Progenitor cell of endocrine pancreas (in vitro differentiated cells): ENCODE data around the gene ATCAY. TPM values are rescaled to one million over a fixed set of nuclear protein-coding genes. Genes with fewer than 3 reads are reported as not detected.
"Not testable (repeated sequence)": the region's sequence is repeated elsewhere in the genome, so short reads cannot be mapped to it uniquely, and the experiment has no call there.

Experiments used
- DNase-seq: peaks from one replicate; pipeline ENCODE4 v3.0.0; 2021; ENCODE audit warnings: low spot score; ENCODE audit not compliant: unreplicated experiment
- H3K27ac Mint-ChIP-seq: 2 replicates; pipeline ENCODE4 v1.8.0; 2021; ENCODE audit warnings: mild to moderate bottlenecking, moderate library complexity, mixed read lengths
- H3K27me3 Mint-ChIP-seq: 2 replicates; pipeline ENCODE4 v1.8.0; 2021; ENCODE audit warnings: mixed read lengths
- H3K36me3 Mint-ChIP-seq: 2 replicates; pipeline ENCODE4 v1.8.0; 2022; ENCODE audit warnings: mixed read lengths; ENCODE audit not compliant: insufficient read depth
- H3K4me1 Mint-ChIP-seq: 2 replicates; pipeline ENCODE4 v1.8.0; 2021; ENCODE audit warnings: low read depth, mixed read lengths
- H3K4me3 Mint-ChIP-seq: 2 replicates; pipeline ENCODE4 v1.8.0; 2021; ENCODE audit warnings: low read depth, mild to moderate bottlenecking, moderate library complexity, mixed read lengths
- H3K9me3 Mint-ChIP-seq: 2 replicates; pipeline ENCODE4 v1.8.0; 2021; ENCODE audit warnings: low read depth, mixed read lengths
- total RNA-seq: library from RNA; stranded (reverse); gene quantifications from 2 replicates; pipeline ENCODE4 v1.2.1, GENCODE V29; 2021
- TF ChIP-seq, protein P1 (sequence below): fragments of 200-600 bp; sonication (generic); IDR thresholded peaks from one replicate; pipeline ENCODE4 v1.5.0; 2021; ENCODE audit warnings: antibody characterized with exemption, mild to moderate bottlenecking; ENCODE audit not compliant: unreplicated experiment

The ATCAY gene
- total RNA-seq, 1 donor from 2014 or later, result 0.43 TPM

DNA sequence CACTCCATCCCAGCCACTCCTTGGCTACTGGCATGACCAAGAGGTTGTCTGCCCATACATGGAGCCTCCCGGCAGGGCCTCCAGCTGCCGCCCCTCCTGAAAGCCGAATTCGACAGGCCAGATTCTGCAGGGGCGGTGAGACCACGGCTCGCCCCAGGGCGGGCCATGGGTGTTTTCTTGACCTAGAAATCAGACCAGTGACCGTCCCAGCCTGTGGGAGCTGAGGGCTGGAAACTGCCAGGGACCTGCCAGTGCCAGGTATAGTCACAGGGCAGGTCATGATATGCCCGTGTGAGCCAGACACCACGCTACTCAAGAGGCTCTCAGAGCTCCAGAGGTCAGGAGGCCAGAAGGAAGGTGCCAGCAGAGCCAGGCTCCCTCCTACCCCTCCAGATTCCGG lies 73.6 kb downstream of the ATCAY start:
- no peaks in the 10 kb centered on the region for H3K27me3 Mint-ChIP-seq
- H3K4me1 Mint-ChIP-seq, result no peaks in the 10 kb centered on the region
- H3K27ac Mint-ChIP-seq, result no peak overlapping the region
- no peaks in the 10 kb centered on the region for H3K9me3 Mint-ChIP-seq
- H3K36me3 Mint-ChIP-seq, result peaks cover 3% of the 10 kb centered on the region
- TF ChIP-seq, protein P1, sequence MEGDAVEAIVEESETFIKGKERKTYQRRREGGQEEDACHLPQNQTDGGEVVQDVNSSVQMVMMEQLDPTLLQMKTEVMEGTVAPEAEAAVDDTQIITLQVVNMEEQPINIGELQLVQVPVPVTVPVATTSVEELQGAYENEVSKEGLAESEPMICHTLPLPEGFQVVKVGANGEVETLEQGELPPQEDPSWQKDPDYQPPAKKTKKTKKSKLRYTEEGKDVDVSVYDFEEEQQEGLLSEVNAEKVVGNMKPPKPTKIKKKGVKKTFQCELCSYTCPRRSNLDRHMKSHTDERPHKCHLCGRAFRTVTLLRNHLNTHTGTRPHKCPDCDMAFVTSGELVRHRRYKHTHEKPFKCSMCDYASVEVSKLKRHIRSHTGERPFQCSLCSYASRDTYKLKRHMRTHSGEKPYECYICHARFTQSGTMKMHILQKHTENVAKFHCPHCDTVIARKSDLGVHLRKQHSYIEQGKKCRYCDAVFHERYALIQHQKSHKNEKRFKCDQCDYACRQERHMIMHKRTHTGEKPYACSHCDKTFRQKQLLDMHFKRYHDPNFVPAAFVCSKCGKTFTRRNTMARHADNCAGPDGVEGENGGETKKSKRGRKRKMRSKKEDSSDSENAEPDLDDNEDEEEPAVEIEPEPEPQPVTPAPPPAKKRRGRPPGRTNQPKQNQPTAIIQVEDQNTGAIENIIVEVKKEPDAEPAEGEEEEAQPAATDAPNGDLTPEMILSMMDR, result no peak
- DNase-seq, result no peak
- no peak overlapping the region for H3K4me3 Mint-ChIP-seq

DNA sequence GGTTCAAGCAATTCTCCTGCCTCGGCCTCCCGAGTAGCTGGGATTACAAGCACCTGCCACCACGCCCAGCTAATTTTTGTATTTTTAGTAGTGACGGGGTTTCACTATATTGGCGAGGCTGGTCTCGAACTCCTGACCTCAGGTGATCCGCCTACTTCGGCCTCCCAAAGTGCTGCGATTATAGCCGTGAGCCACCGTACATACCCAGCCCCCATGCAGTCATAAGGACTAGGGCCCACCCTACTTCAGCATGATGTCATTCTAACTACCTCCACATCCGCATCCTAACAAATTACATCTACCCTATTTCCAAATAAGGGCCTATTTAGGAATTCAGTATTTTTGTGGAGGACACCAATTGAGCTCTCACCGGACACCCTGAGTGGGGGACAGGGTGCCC lies 74.8 kb downstream of the ATCAY start:
- H3K4me1 Mint-ChIP-seq, H3K9me3 Mint-ChIP-seq, H3K27me3 Mint-ChIP-seq, H3K4me3 Mint-ChIP-seq, DNase-seq, H3K36me3 Mint-ChIP-seq: not testable (repeated sequence)
- H3K27ac Mint-ChIP-seq, result peak overlapping the region; percentile 41

DNA sequence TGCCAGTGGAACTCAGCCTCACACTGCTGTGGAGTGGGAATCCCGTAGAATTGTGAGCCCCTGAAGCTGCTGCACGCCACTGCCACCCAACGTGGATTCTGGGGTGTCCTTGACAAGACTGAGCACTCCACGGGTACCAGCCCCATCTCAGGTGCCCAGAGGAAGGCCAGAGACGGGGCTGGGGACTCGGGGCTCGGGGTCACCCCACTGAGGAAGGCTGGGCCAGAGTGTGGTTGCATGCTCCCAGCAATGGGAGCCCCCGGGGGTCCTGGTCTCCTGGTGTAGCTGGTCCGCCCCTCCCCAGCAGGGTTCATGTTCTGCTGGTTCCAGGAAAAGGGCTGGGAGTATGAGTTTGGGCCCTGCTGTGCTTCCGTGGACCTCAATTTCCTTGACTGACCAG lies 75.2 kb downstream of the ATCAY start:
- Mint-ChIP-seq H3K27ac (no peak overlapping the region), H3K27me3 (no peaks in the 10 kb centered on the region), H3K4me3 (no peak overlapping the region), H3K9me3 (no peaks in the 10 kb centered on the region), H3K36me3 (peaks cover 3% of the 10 kb centered on the region), H3K4me1 (no peaks in the 10 kb centered on the region)
- DNase-seq, result no peak
- TF ChIP-seq, protein P1, result no peak

DNA sequence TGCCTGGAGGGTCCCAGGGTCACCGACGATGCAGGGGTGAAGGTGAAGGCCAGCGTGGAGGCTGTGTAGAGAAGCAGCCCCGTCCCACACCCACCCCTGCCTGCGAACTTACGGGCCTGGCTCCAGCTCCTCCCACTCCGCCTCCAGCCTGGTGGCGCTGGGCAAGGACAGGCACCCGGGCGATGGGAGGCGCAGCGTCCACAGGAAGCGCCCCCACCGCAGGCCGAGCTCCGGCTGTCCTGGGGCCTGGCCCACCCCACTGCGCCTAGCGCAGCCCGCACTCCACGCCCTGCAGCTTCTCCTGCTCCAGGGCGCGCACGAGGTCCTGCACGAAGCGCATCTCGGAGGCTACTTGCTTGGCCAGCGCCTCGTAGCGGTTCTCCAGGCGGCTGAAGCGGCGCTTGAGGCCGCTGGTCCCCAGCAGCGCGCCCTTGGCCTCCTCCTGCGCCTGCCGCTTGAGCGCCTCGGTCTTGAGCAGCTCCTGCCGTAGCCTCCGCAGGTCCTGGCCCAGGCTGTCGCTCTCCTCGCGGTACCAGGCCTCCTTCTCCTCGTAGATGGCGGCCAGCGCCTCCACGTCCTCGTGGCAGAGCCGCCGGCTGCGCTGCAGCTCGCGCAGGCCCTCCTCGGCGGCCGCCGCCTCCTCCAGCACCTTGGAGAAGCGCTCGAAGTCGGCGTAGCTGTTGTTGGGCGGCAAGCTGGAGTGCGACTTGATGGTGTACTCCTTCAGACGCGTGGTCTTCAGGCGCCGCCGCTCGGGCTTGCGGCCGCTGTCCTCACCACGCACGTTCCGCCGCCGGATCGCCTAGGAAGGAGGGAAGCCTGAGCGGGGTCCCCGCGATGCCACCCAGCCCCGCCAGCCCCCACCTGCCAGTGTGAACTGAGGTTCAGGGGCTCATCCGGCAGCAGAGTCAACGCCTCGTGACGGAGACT lies 78.6 kb downstream of the ATCAY start:
- no peaks in the 10 kb centered on the region for H3K4me1 Mint-ChIP-seq
- no peak overlapping the region for H3K27ac Mint-ChIP-seq
- DNase-seq, result no peak
- no peaks in the 10 kb centered on the region for H3K27me3 Mint-ChIP-seq
- H3K4me3 Mint-ChIP-seq, result no peak overlapping the region
- TF ChIP-seq, protein P1, result no peak
- H3K9me3 Mint-ChIP-seq, result no peaks in the 10 kb centered on the region
- H3K36me3 Mint-ChIP-seq, result peaks cover 7% of the 10 kb centered on the region

DNA sequence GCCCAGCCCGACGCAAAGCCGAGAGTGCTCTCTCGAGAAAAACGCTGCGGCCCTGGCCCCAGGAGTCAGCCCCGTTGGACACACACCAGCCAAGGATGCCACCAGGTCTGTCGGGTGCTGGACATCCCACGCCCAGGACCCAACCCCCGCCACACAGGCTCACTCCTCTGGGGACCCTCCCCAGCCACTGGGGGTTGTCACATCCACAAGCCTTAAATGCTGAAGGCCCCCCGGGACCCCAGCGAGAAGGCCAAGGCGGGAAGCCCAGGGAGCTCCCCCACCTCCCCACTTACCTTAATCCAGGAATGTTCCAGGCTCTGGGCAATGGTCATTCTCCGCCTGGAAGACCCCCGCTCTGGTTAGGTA lies 79.3 kb downstream of the ATCAY start:
- peaks cover 9% of the 10 kb centered on the region for H3K36me3 Mint-ChIP-seq
- TF ChIP-seq, protein P1, result no peak
- H3K4me1 Mint-ChIP-seq, result no peaks in the 10 kb centered on the region
- no peak overlapping the region for H3K27ac Mint-ChIP-seq
- DNase-seq, result no peak
- no peak overlapping the region for H3K4me3 Mint-ChIP-seq
- no peaks in the 10 kb centered on the region for H3K27me3 Mint-ChIP-seq
- no peaks in the 10 kb centered on the region for H3K9me3 Mint-ChIP-seq

DNA sequence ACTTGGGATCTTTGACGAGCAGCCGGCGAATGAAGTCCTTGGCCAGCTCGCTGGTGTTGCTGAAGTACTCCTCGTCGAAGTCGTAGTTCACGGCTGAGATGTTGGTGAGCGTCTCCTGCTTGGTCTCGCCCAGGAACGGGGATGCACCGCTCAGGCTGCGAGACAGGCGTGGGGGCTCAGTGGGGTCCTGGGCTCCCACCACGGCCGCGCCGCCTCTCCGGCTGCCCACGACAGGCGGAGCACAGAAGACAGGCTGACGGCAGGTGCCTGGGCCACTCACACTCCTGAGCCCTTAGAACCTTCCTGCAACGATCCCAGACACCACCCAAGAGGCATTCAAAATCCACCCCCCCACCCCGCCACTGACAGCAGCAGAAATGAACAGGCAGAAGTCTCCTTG lies 80.5 kb downstream of the ATCAY start:
- Mint-ChIP-seq H3K36me3 (peaks cover 10% of the 10 kb centered on the region), H3K9me3 (no peaks in the 10 kb centered on the region), H3K4me1 (no peaks in the 10 kb centered on the region), H3K27ac (no peak overlapping the region), H3K4me3 (no peak overlapping the region), H3K27me3 (no peaks in the 10 kb centered on the region)
- TF ChIP-seq, protein P1, result no peak
- DNase-seq, result no peak
